GM18526 (cell line): ENCODE measurements around the gene SAMD14.

Experiments
- POLR2A ChIP-seq: IDR thresholded peaks from 3 replicates; pipeline ENCODE4 v1.6.1; 2011; ENCODE audit not compliant: insufficient read length; ENCODE audit errors: extremely low read depth

Gene SAMD14

GRCh38 chr17:50155115-50155819 is 25.3 kb upstream of the SAMD14 start:
- TF ChIP-seq POLR2A, result no peak

GRCh38 chr17:50154604-50155003 is 24.6 kb upstream of the SAMD14 start:
- TF ChIP-seq POLR2A, result no peak

- no peak for TF ChIP-seq POLR2A
Observed at GRCh38 chr17:50153650-50154575, 24.0 kb upstream of the SAMD14 start.

GRCh38 chr17:50152736-50153135 is 22.8 kb upstream of the SAMD14 start:
- TF ChIP-seq POLR2A, result no peak

- peak; percentile 27 for TF ChIP-seq POLR2A
Observed at GRCh38 chr17:50151937-50152547, 22.1 kb upstream of the SAMD14 start.

GRCh38 chr17:50151041-50151936 is 21.3 kb upstream of the SAMD14 start:
- TF ChIP-seq POLR2A, result peak; percentile 50

- TF ChIP-seq POLR2A, result no peak
Observed at GRCh38 chr17:50150354-50151040, 20.5 kb upstream of the SAMD14 start, which contains the start of gene PPP1R9B. TSS of gene PPP1R9B (minus strand) at chr17:50150677. CDS start at chr17:50150513, 164 bp downstream.

- TF ChIP-seq POLR2A, result no peak
Observed at GRCh38 chr17:50149417-50150353, 19.7 kb upstream of the SAMD14 start.

- no peak for TF ChIP-seq POLR2A
Observed at GRCh38 chr17:50149091-50149416, 19.1 kb upstream of the SAMD14 start.

GRCh38 chr17:50148226-50149090 is 18.5 kb upstream of the SAMD14 start:
- no peak for TF ChIP-seq POLR2A

- TF ChIP-seq POLR2A, result peak; percentile 37
Observed at GRCh38 chr17:50147841-50148225, 17.9 kb upstream of the SAMD14 start.

GRCh38 chr17:50146927-50147665 is 17.1 kb upstream of the SAMD14 start:
- TF ChIP-seq POLR2A, result no peak
